ENCODE results near the gene PPP2R3A.
"Not testable (repeated sequence)": the region's sequence is repeated elsewhere in the genome, so short reads cannot be mapped to it uniquely, and the experiment has no call there.

The PPP2R3A gene

GRCh38 chr3:136166507-136166906 is 201.0 kb downstream of the PPP2R3A start:
- no peak for DNase-seq

GRCh38 chr3:136168236-136168635 is 202.7 kb downstream of the PPP2R3A start:
- not testable (repeated sequence) for DNase-seq

GRCh38 chr3:136171097-136171542 is 205.6 kb downstream of the PPP2R3A start:
- peak; percentile 29 for DNase-seq

- no peak for DNase-seq
Measured at GRCh38 chr3:136173939-136174490, 208.5 kb downstream of the PPP2R3A start.

GRCh38 chr3:136177876-136178275 is 212.3 kb downstream of the PPP2R3A start:
- no peak for DNase-seq

- DNase-seq: no peak
Measured at GRCh38 chr3:136181741-136182140, 216.2 kb downstream of the PPP2R3A start.

- DNase-seq: peak; percentile 28
Measured at GRCh38 chr3:136184703-136185102, 219.2 kb downstream of the PPP2R3A start.

GRCh38 chr3:136186344-136186743 is 220.8 kb downstream of the PPP2R3A start:
- no peak for DNase-seq

- DNase-seq: peak; percentile 62
Measured at GRCh38 chr3:136186846-136187245, 221.3 kb downstream of the PPP2R3A start.

- no peak for DNase-seq
Measured at GRCh38 chr3:136187868-136188267, 222.3 kb downstream of the PPP2R3A start.

- DNase-seq: no peak
Measured at GRCh38 chr3:136189043-136189442, 223.5 kb downstream of the PPP2R3A start.

- DNase-seq: no peak
Measured at GRCh38 chr3:136189859-136190617, 224.5 kb downstream of the PPP2R3A start.

- not testable (repeated sequence) for DNase-seq
Measured at GRCh38 chr3:136192195-136192594, 226.7 kb downstream of the PPP2R3A start.

GRCh38 chr3:136192831-136193230 is 227.3 kb downstream of the PPP2R3A start:
- DNase-seq: no peak

GRCh38 chr3:136193278-136194054 is 227.9 kb downstream of the PPP2R3A start:
- DNase-seq: no peak

- no peak for DNase-seq
Measured at GRCh38 chr3:136194409-136195257, 229.1 kb downstream of the PPP2R3A start.

GRCh38 chr3:136195258-136196063 is 229.9 kb downstream of the PPP2R3A start:
- peak; percentile 82 for DNase-seq

- no peak for DNase-seq
Measured at GRCh38 chr3:136196064-136196400, 230.5 kb downstream of the PPP2R3A start, which contains the start of gene MSL2. TSS of gene MSL2 (minus strand) at chr3:136196335. CDS start at chr3:136195113, 1,222 bp downstream.

GRCh38 chr3:136196401-136197158 is 231.1 kb downstream of the PPP2R3A start:
- DNase-seq: peak; percentile 100

GRCh38 chr3:136197159-136197793 is 231.7 kb downstream of the PPP2R3A start:
- DNase-seq: no peak

All from fibroblast of skin of right biceps (primary cell).